Hematopoietic multipotent progenitor cell treated with erythropoietin and hydrocortisone succinate and interleukin-3 and kit ligand, for 6 days (in vitro differentiated cells): ENCODE measurements around the gene HAUS2.
A peak's percentile ranks its signal among the peaks of the same experiment; 100 is the strongest.

Experiments
- DNase-seq: peaks from one replicate; pipeline ENCODE4 v3.0.0-alpha.2; 2015

The HAUS2 gene

GRCh38 chr15:42611532-42611931 is 62.9 kb downstream of the HAUS2 start:
- DNase-seq, result peak; percentile 28

GRCh38 chr15:42612367-42612912 is 63.8 kb downstream of the HAUS2 start:
- DNase-seq, result peak; percentile 19

GRCh38 chr15:42616107-42616506 is 67.5 kb downstream of the HAUS2 start:
- DNase-seq, result no peak
